ENCODE measurements around the gene CHRM1.
"Not testable (repeated sequence)": the region's sequence is repeated elsewhere in the genome, so short reads cannot be mapped to it uniquely, and the experiment has no call there.

CHRM1 gene

GRCh38 chr11:62921201-62921572 lies at the start of gene CHRM1:
TSS of gene CHRM1 (minus strand) at chr11:62921363. CDS start at chr11:62911100, 10,263 bp downstream.
- no peak for DNase-seq

- DNase-seq: no peak
Observed at GRCh38 chr11:62965574-62965973, 44.4 kb upstream of the CHRM1 start.

GRCh38 chr11:62962391-62962790 lies 41.2 kb upstream of the CHRM1 start:
- DNase-seq: no peak

- no peak for DNase-seq
Observed at GRCh38 chr11:62961017-62961570, 39.9 kb upstream of the CHRM1 start.

- DNase-seq: no peak
Observed at GRCh38 chr11:62959422-62959980, 38.3 kb upstream of the CHRM1 start.

GRCh38 chr11:62958547-62959421 lies 37.6 kb upstream of the CHRM1 start:
- no peak for DNase-seq

GRCh38 chr11:62957147-62957546 lies 36.0 kb upstream of the CHRM1 start:
- DNase-seq: no peak

GRCh38 chr11:62954478-62954877 lies 33.3 kb upstream of the CHRM1 start:
- DNase-seq: no peak

- no peak for DNase-seq
Observed at GRCh38 chr11:62953811-62954210, 32.6 kb upstream of the CHRM1 start.

GRCh38 chr11:62948765-62949320 lies 27.7 kb upstream of the CHRM1 start:
- DNase-seq: no peak

GRCh38 chr11:62945538-62945937 lies 24.4 kb upstream of the CHRM1 start:
- DNase-seq: not testable (repeated sequence)

GRCh38 chr11:62937528-62937927 lies 16.4 kb upstream of the CHRM1 start:
- not testable (repeated sequence) for DNase-seq

- no peak for DNase-seq
Observed at GRCh38 chr11:62934496-62934785, 13.3 kb upstream of the CHRM1 start.

GRCh38 chr11:62933750-62934495 lies 12.8 kb upstream of the CHRM1 start:
- DNase-seq: no peak

GRCh38 chr11:62933285-62933684 lies 12.1 kb upstream of the CHRM1 start:
- DNase-seq: no peak

- DNase-seq: no peak
Observed at GRCh38 chr11:62931499-62932278, 10.5 kb upstream of the CHRM1 start.

GRCh38 chr11:62930666-62931065 lies 9.5 kb upstream of the CHRM1 start:
- no peak for DNase-seq

- no peak for DNase-seq
Observed at GRCh38 chr11:62930157-62930556, 9.0 kb upstream of the CHRM1 start.

- no peak for DNase-seq
Observed at GRCh38 chr11:62928011-62928410, 6.8 kb upstream of the CHRM1 start.

- DNase-seq: no peak
Observed at GRCh38 chr11:62926680-62927455, 5.7 kb upstream of the CHRM1 start.

Data from stimulated activated naive CD4-positive, alpha-beta T cell treated with Interleukin-2 at 50 U/mL for 16 hours (primary cell).